HepG2 (cell line): ENCODE results near the gene TPD52L2. TPM values are rescaled to one million over a fixed set of nuclear protein-coding genes. Genes with fewer than 3 reads are reported as not detected.

Experiments used
- ATAC-seq: fragments of 200-7000 bp; cut with Tn5 transposase; 3 replicates; pipeline ENCODE4 v1.9.1; 2020; ENCODE audit warnings: mild to moderate bottlenecking, moderate library complexity
- BruUV-seq: library from RNA; stranded (reverse); fragments of 400-500 nt; replicated peaks from 2 replicates; lab custom pipeline; 2021; lab: Mats Ljungman, UMichigan
- CTCF ChIA-PET: fragments of 300-600 bp; formaldehyde crosslinking; extraction: SDS; loops from one replicate; lab custom pipeline; 2021; ENCODE audit warnings: low total read pairs, inconsistent platforms, low intra/inter-chr PET ratio; lab: Yijun Ruan, JAX
- POLR2A ChIA-PET: fragments of 350-600 bp; sonication (Branson Sonifier 250); formaldehyde crosslinking; loops from one replicate; lab custom pipeline; 2020; ENCODE audit warnings: antibody characterized with exemption, inconsistent platforms; lab: Yijun Ruan, JAX
- DNase-seq: peaks from one replicate; pipeline ENCODE4 v3.0.0-alpha.2; 2015; ENCODE audit warnings: low spot score
- FAIRE-seq: peaks from 3 replicates; lab custom pipeline; 2011; peaks lifted over from hg19 to GRCh38; lab: Jason Lieb, UNC
- H2AFZ ChIP-seq: one replicate; pipeline ENCODE4 v1.6.1; 2011; ENCODE audit warnings: low read length, inconsistent platforms
- H3K27ac ChIP-seq: fragments of 300-600 bp; 3 replicates; pipeline ENCODE4 v1.8.0; 2011; ENCODE audit warnings: mixed run types, mild to moderate bottlenecking, mixed read lengths, low read length, inconsistent platforms; ENCODE audit not compliant: insufficient read depth; ENCODE audit errors: extremely low read length
- H3K27me3 ChIP-seq, 2 experiments: fragments of 200-600 bp in 1 of 2; 2 replicates in 1 of 2; 3 replicates in 1 of 2; pipeline versions ENCODE4 v1.6.0 to v1.8.0; 2011; ENCODE audit warnings: low read length in 2 of 2, mild to moderate bottlenecking in 2 of 2, moderate library complexity in 2 of 2, inconsistent platforms in 1 of 2; ENCODE audit not compliant: insufficient read depth in 2 of 2, control insufficient read depth in 1 of 2
- H3K36me3 ChIP-seq, 2 experiments: fragments of 200-600 bp in 1 of 2; replicated peaks in 1 of 2; 2 replicates in 1 of 2; 3 replicates in 1 of 2; pipeline versions ENCODE4 v1.5.1 to v1.8.0; 2011; ENCODE audit warnings: low read length in 2 of 2, inconsistent platforms in 1 of 2; ENCODE audit not compliant: insufficient read depth in 2 of 2, control insufficient read depth in 1 of 2
- H3K4me1 ChIP-seq: 2 replicates; pipeline ENCODE4 v1.5.1; 2012; ENCODE audit warnings: low read length, inconsistent platforms; ENCODE audit not compliant: insufficient read depth
- H3K4me2 ChIP-seq: 2 replicates; pipeline ENCODE4 v1.6.0; 2011; ENCODE audit warnings: low read depth, low read length, inconsistent platforms
- H3K4me3 ChIP-seq, 3 experiments: fragments of 200-600 bp in 1 of 3; sonication (generic), shearing (Covaris generic) in 1 of 3; replicated peaks in 1 of 3; 2 replicates each; pipeline ENCODE4 v1.5.1; 2011 to 2016; ENCODE audit warnings: low read length in 3 of 3, inconsistent platforms in 2 of 3, low read depth in 2 of 3, mild to moderate bottlenecking in 2 of 3, control low read depth in 1 of 3, mixed read lengths in 1 of 3; ENCODE audit not compliant: insufficient read depth in 1 of 3
- H3K79me2 ChIP-seq: one replicate; pipeline ENCODE4 v1.6.1; 2011; ENCODE audit warnings: low read length, inconsistent platforms; ENCODE audit not compliant: insufficient read depth
- H3K9ac ChIP-seq: 2 replicates; pipeline ENCODE4 v1.6.0; 2011; ENCODE audit warnings: mild to moderate bottlenecking, low read depth, low read length, inconsistent platforms; ENCODE audit not compliant: insufficient read depth
- H3K9me3 ChIP-seq: 2 replicates; pipeline ENCODE4 v1.5.1; 2012; ENCODE audit warnings: mild to moderate bottlenecking, low read length
- H4K20me1 ChIP-seq: 2 replicates; pipeline ENCODE4 v1.6.0; 2011; ENCODE audit warnings: inconsistent platforms, mild to moderate bottlenecking, low read length, moderate library complexity; ENCODE audit not compliant: insufficient read depth
- AKAP8 ChIP-seq: sonication (generic); formaldehyde crosslinking; IDR thresholded peaks from 2 replicates; pipeline ENCODE4 v1.5.1; 2020; ENCODE audit warnings: mild to moderate bottlenecking, missing genetic modification reagents
- CERS6 ChIP-seq: sonication (generic); formaldehyde crosslinking; IDR thresholded peaks from 2 replicates; pipeline ENCODE4 v1.5.0; 2020; ENCODE audit warnings: missing genetic modification reagents
- FOXO1 ChIP-seq: sonication (generic); formaldehyde crosslinking; IDR thresholded peaks from 2 replicates; pipeline ENCODE4 v1.4.0; 2020; ENCODE audit warnings: missing genetic modification reagents
- GABPA ChIP-seq, 2 experiments: IDR thresholded peaks; 2 replicates each; pipeline ENCODE4 v1.6.1; 2011 to 2016; ENCODE audit warnings: low read depth in 2 of 2, low read length in 1 of 2, missing biosample characterization in 1 of 2, missing genetic modification characterization in 1 of 2
- GTF2F1 ChIP-seq: fragments of 150-350 bp; IDR thresholded peaks from 2 replicates; pipeline ENCODE4 v1.6.1; 2014; ENCODE audit warnings: low read length
- HNRNPL ChIP-seq: fragments of 200-400 bp; formaldehyde crosslinking; IDR thresholded peaks from 2 replicates; pipeline ENCODE4 v1.6.1; 2017; ENCODE audit warnings: mild to moderate bottlenecking, low read depth, low read length
- HOXA3 ChIP-seq: sonication (generic); formaldehyde crosslinking; IDR thresholded peaks from 2 replicates; pipeline ENCODE4 v1.5.0; 2020; ENCODE audit warnings: missing genetic modification reagents
- IKZF1 ChIP-seq: fragments of 450-650 bp; IDR thresholded peaks from 2 replicates; pipeline ENCODE4 v1.7.1; 2016
- NFAT5 ChIP-seq: sonication (generic); formaldehyde crosslinking; IDR thresholded peaks from 2 replicates; pipeline ENCODE4 v1.4.0; 2020; ENCODE audit warnings: missing genetic modification reagents
- RBM22 ChIP-seq: fragments of 200-400 bp; formaldehyde crosslinking; optimal IDR thresholded peaks from 2 replicates; pipeline ENCODE3; 2017; ENCODE audit warnings: mild to moderate bottlenecking, low read length, moderate library complexity
- ZC3H13 ChIP-seq: sonication (generic); formaldehyde crosslinking; IDR thresholded peaks from 2 replicates; pipeline ENCODE4 v1.8.1; 2023; ENCODE audit warnings: mild to moderate bottlenecking, missing genetic modification reagents, moderate library complexity
- ZNF138 ChIP-seq: sonication (generic); formaldehyde crosslinking; IDR thresholded peaks from 2 replicates; pipeline ENCODE4 v1.5.0; 2020; ENCODE audit warnings: mild to moderate bottlenecking, low read depth, missing genetic modification reagents
- ZNF33B ChIP-seq: sonication (generic); formaldehyde crosslinking; IDR thresholded peaks from 2 replicates; pipeline ENCODE4 v1.5.1; 2020; ENCODE audit warnings: mild to moderate bottlenecking, missing genetic modification reagents
- ZNF446 ChIP-seq: sonication (generic); formaldehyde crosslinking; IDR thresholded peaks from 2 replicates; pipeline ENCODE4 v1.5.0; 2020; ENCODE audit warnings: mild to moderate bottlenecking, missing genetic modification reagents
- WGBS: methylation state at CpG from one replicate; pipeline ENCODE4 v1.1.6; 2017; ENCODE audit warnings: low lambda C conversion rate; 5-methylcytosine and 5-hydroxymethylcytosine counted together
- in situ Hi-C: cut with HindIII; loops from 2 replicates; pipeline ENCODE4 v1.10.0; 2017; ENCODE audit warnings: low pct_unique_long_range_greater_than_20kb; ENCODE audit not compliant: extremely low pct_ligation_motif_present
- intact Hi-C: fragments of 100-400 bp; cut with micrococcal nuclease; formaldehyde crosslinking; loops from one replicate; pipeline ENCODE4 v1.10.0; 2022; ENCODE audit not compliant: unreplicated experiment
- polyA plus RNA-seq, 8 experiments: library from polyadenylated mRNA; depleted of rRNA in 3 of 8; stranded (reverse) in 7 of 8; unstranded in 1 of 8; fragments of >200 nt; fragmentation: Illumina TruSeq in 4 of 8; extraction: Trizol in 4 of 8; gene quantifications; 2 replicates each; pipeline versions ENCODE4 v1.2.1 to v1.2.3, GENCODE V29; 2011 to 2016; ENCODE audit warnings: low read depth in 4 of 8, missing spikeins in 1 of 8, mixed read lengths in 1 of 8; ENCODE audit not compliant: insufficient read depth in 1 of 8
- total RNA-seq, 5 experiments: library from RNA; depleted of rRNA; stranded (reverse); fragments of >200 nt; fragmentation: Illumina TruSeq; extraction: Trizol; gene quantifications; 2 replicates each; pipeline ENCODE4 v1.2.3, GENCODE V29; 2016; ENCODE audit warnings: low read depth in 1 of 5

The TPD52L2 gene
- total and polyA plus RNA-seq, 2 of the 13 experiments (the other 11 are each of a cell fraction or from before 2014, with no cell fraction given), result 156 to 184 TPM

GRCh38 chr20:63939061-63939935, 74.2 kb downstream of the TPD52L2 start (continued):
- no peak for TF ChIP-seq NFAT5

- no peak for ATAC-seq
- TSS peak; percentile 48 for BruUV-seq
- no peak overlapping the region for H3K4me3 ChIP-seq
- no peaks in the 10 kb centered on the region for H3K9me3 ChIP-seq
- no peaks in the 10 kb centered on the region for H3K27me3 ChIP-seq
- WGBS, result 98% methylated on average over 20 of the region's 23 CpGs
- no peak overlapping the region for H3K4me2 ChIP-seq
- DNase-seq, result no peak
- peaks cover 48 to 76% of the 10 kb centered on the region in 2 experiments for H3K36me3 ChIP-seq
- intact Hi-C loops, result no loop called here
- in situ Hi-C loops, result no loop called here
- no peaks in the 10 kb centered on the region for H3K79me2 ChIP-seq
- FAIRE-seq, result no peak
- POLR2A ChIA-PET, result interaction anchor here (0.9 kb wide), 1 partner anchor 16 kb away, joined by 4 read pairs; the partner anchor contains the start of gene UCKL1
- H2AFZ ChIP-seq, result no peak overlapping the region
- no peak overlapping the region for H3K27ac ChIP-seq
- peaks cover 22% of the 10 kb centered on the region; the same call in 1 of the 2 replicates for H4K20me1 ChIP-seq
- CTCF ChIA-PET, result no interaction called here
- H3K4me1 ChIP-seq, result no peaks in the 10 kb centered on the region
- H3K9ac ChIP-seq, result no peak overlapping the region
- peak; percentile 88; the same call in 1 of the 2 replicates for TF ChIP-seq AKAP8 (CRISPR knock-in tag)
- TF ChIP-seq ZNF138, result no peak
- TF ChIP-seq GTF2F1, result no peak
- TF ChIP-seq ZC3H13, result 0 out of 2 replicates have a peak, but pooled peaks have one; percentile 19
- peak; percentile 92 for TF ChIP-seq RBM22
- no peak for TF ChIP-seq GABPA (IDR thresholded peaks at IDR 0.05; ENCODE audit: low read depth, low read length)
- no peak for TF ChIP-seq GABPA (CRISPR knock-in tag; IDR thresholded peaks at IDR 0.05; ENCODE audit: low read depth)
- TF ChIP-seq CERS6, result no peak
- no peak for TF ChIP-seq IKZF1
- no peak for TF ChIP-seq ZNF446 (CRISPR knock-in tag)
- no peak for TF ChIP-seq FOXO1 (CRISPR knock-in tag)
- no peak for TF ChIP-seq ZNF33B (CRISPR knock-in tag)
- TF ChIP-seq HNRNPL, result 0 out of 2 replicates have a peak, but pooled peaks have one; percentile 15
- peak; percentile 48; the same call in 1 of the 2 replicates for TF ChIP-seq HOXA3 (CRISPR knock-in tag)
Observed at GRCh38 chr20:63940071-63940471, 75.0 kb downstream of the TPD52L2 start.
